HEK293T (cell line): ENCODE data around the gene GRIK1.

Experiments used
- CTCF ChIA-PET: fragments of 350-600 bp; formaldehyde crosslinking; extraction: SDS; loops from one replicate; lab custom pipeline; 2021; ENCODE audit warnings: antibody characterized with exemption, inconsistent platforms; lab: Yijun Ruan, JAX
- POLR2A ChIA-PET: fragments of 350-600 bp; formaldehyde crosslinking; extraction: SDS; loops from one replicate; lab custom pipeline; 2020; ENCODE audit warnings: antibody characterized with exemption, inconsistent platforms; lab: Yijun Ruan, JAX
- DNase-seq: peaks from one replicate; pipeline ENCODE4 v3.0.0; 2012; ENCODE audit warnings: mixed read lengths; ENCODE audit errors: extremely low spot score
- ARNT ChIP-seq: fragments of 450-650 bp; IDR thresholded peaks from 2 replicates; pipeline ENCODE4 v1.6.1; 2017; ENCODE audit warnings: mild to moderate bottlenecking
- BHLHE40 ChIP-seq: fragments of 450-650 bp; IDR thresholded peaks from 2 replicates; pipeline ENCODE4 v1.6.1; 2016; ENCODE audit warnings: mild to moderate bottlenecking, moderate library complexity, borderline replicate concordance
- CTBP1 ChIP-seq: fragments of 450-650 bp; IDR thresholded peaks from 2 replicates; pipeline ENCODE4 v1.6.1; 2016; ENCODE audit warnings: borderline replicate concordance
- ELF4 ChIP-seq: fragments of 450-650 bp; IDR thresholded peaks from 2 replicates; pipeline ENCODE4 v1.6.1; 2017; ENCODE audit warnings: antibody characterized with exemption
- FOXA1 ChIP-seq: fragments of 450-650 bp; IDR thresholded peaks from 2 replicates; pipeline ENCODE4 v1.6.1; 2016; ENCODE audit warnings: mild to moderate bottlenecking
- FOXK2 ChIP-seq: fragments of 450-650 bp; IDR thresholded peaks from 2 replicates; pipeline ENCODE4 v1.6.1; 2016; ENCODE audit warnings: mild to moderate bottlenecking
- FOXM1 ChIP-seq: fragments of 450-650 bp; IDR thresholded peaks from 2 replicates; pipeline ENCODE4 v1.6.1; 2017; ENCODE audit warnings: mild to moderate bottlenecking, borderline replicate concordance
- HDGF ChIP-seq: fragments of 450-650 bp; IDR thresholded peaks from 2 replicates; pipeline ENCODE4 v1.6.1; 2017; ENCODE audit warnings: antibody characterized with exemption, borderline replicate concordance
- L3MBTL2 ChIP-seq: fragments of 450-650 bp; conservative IDR thresholded peaks from 2 replicates; pipeline ENCODE4 v1.6.1; 2016; ENCODE audit warnings: mild to moderate bottlenecking
- LEF1 ChIP-seq: fragments of 450-650 bp; IDR thresholded peaks from 2 replicates; pipeline ENCODE4 v1.6.1; 2017; ENCODE audit warnings: mild to moderate bottlenecking, borderline replicate concordance
- NFRKB ChIP-seq: fragments of 450-650 bp; IDR thresholded peaks from 2 replicates; pipeline ENCODE4 v1.6.1; 2016; ENCODE audit warnings: mild to moderate bottlenecking, moderate library complexity
- SP1 ChIP-seq: fragments of 450-650 bp; IDR thresholded peaks from 2 replicates; pipeline ENCODE4 v1.6.1; 2017
- SUZ12 ChIP-seq: fragments of 450-650 bp; IDR thresholded peaks from 2 replicates; pipeline ENCODE4 v1.6.1; 2016; ENCODE audit warnings: mild to moderate bottlenecking
- TARDBP ChIP-seq: fragments of 450-650 bp; IDR thresholded peaks from 2 replicates; pipeline ENCODE4 v1.6.1; 2016
- ZNF384 ChIP-seq: fragments of 450-650 bp; IDR thresholded peaks from 2 replicates; pipeline ENCODE4 v1.6.1; 2016
- TF ChIP-seq, protein P1 (sequence below): fragments of 450-650 bp; IDR thresholded peaks from 2 replicates; pipeline ENCODE4 v1.6.1; 2016

The GRIK1 gene

DNA sequence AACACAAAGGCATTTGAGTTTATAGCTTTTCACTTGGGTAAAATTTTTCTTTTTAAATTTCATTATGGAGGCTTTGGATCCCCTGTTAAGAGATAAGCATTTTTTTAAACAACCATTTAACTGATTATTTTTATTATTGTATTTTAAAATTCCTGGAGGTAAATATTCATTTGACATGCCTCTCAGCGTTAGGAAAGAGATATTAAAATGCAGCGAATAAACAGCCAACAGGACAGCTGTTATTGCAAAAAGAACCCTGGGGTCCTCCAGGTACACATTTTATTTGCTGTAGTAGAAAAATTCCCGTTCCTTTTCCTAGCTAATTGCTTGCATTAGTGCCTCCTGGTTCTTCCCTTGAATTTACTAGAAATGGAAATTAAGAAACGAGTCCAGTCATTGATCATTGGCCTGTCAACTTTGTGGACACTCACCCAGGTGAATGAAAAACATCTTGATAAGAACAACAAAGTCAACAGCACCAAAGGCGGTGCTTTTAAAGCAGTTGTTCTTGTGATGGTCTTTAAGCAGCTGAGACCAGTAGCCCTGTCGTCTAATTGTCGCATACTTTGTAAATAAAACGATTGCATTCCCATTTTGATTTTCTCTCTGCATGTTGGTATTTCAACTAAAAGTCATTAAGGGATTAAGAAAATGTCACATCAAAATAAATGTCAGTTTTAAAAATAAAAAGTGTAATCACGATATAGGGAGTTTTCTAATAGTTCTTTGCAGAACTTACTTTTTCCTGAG is 282.4 kb downstream of the GRIK1 start:
- ChIA-PET POLR2A (no interaction called here), CTCF (no interaction called here)
- TF ChIP-seq ELF4: no peak
- no peak for TF ChIP-seq TARDBP
- no peak for TF ChIP-seq FOXK2
- no peak for TF ChIP-seq L3MBTL2
- no peak for TF ChIP-seq CTBP1
- TF ChIP-seq SP1: no peak
- TF ChIP-seq HDGF: no peak
- TF ChIP-seq LEF1: no peak
- no peak for TF ChIP-seq FOXM1
- DNase-seq: no peak

DNA sequence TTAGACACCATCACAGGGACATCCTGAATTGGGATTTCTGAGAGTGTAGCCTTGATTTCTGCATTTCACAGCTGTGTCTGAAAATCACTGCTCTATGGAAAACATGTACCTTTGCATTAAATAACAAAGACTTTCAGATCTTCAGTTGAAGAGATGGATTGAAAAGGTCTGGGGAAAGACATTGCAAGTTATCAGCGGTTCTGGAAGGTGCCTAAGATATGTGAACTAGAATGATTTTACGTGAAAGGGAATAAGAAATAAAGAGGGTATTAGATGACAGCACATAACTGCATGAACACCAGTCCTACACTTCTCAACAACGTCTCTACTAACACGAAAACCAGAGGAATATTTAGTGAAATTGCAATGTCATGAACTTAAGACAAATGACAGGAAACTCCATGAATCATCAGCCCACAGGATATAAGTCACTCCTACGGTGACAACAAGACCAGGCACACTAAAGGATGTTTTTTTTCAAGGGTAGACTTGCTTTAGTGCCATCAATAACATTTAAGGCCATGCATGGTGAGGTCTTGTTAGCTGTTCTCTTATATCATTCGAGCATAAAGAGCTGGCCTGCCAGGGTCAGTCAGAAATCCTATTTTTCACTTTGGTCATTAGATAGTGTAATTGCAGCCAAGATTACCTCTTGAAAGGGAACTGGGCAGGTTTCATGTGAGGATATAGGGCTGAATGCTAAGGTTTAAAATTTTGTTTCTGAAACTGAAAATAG is 283.1 kb downstream of the GRIK1 start:
- ChIA-PET CTCF (no interaction called here), POLR2A (no interaction called here)
- TF ChIP-seq BHLHE40 (no peak), CTBP1 (no peak), SUZ12 (no peak), L3MBTL2 (no peak), TARDBP (no peak)
- TF ChIP-seq, protein P1, sequence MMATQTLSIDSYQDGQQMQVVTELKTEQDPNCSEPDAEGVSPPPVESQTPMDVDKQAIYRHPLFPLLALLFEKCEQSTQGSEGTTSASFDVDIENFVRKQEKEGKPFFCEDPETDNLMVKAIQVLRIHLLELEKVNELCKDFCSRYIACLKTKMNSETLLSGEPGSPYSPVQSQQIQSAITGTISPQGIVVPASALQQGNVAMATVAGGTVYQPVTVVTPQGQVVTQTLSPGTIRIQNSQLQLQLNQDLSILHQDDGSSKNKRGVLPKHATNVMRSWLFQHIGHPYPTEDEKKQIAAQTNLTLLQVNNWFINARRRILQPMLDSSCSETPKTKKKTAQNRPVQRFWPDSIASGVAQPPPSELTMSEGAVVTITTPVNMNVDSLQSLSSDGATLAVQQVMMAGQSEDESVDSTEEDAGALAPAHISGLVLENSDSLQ: no peak
- DNase-seq: no peak

DNA sequence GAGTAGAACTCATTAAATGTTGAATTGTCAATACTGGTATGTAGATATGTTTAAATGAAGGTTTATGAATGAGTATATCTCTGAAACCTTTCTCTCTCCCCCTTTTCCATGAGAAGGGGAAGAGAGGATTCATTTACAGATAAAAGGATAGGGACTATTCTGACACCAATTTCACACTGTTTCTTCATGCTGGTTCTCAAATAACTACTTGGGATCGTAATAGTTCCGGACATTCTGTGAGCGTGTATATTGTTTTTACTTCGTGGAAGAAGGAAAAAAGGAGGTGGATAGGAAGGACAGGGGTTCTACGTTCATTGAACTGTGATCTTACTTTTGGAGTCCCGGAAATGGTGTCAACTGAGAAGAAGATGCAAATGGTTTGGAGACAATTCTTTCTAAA is 284.2 kb downstream of the GRIK1 start:
- DNase-seq: no peak
- POLR2A ChIA-PET: no interaction called here
- CTCF ChIA-PET: no interaction called here
- TF ChIP-seq LEF1 (no peak), FOXM1 (no peak), SUZ12 (no peak), CTBP1 (no peak), ZNF384 (no peak), FOXA1 (no peak), ELF4 (no peak), L3MBTL2 (no peak)

DNA sequence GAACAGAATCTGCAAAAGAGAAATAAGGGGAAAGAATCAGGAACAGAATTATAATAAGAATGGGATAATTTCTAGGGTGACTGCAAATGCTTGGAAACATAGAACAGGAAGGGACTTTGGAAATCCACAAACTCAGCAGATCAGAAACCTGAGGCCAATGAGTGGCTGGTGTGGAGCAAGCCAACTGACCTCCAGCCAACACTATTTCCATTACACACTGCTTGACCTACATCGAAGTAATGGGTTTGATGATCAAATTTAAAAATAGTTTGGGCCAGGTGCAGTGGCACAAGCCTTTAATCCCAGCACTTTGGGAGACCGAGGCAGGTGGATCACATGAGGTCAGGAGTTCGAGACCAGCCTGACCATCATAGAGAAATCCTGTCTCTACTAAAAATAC is 284.9 kb downstream of the GRIK1 start:
- no peak for DNase-seq
- ChIA-PET CTCF (no interaction called here), POLR2A (no interaction called here)
- no peak for TF ChIP-seq ZNF384
- no peak for TF ChIP-seq FOXA1
- no peak for TF ChIP-seq TARDBP
- no peak for TF ChIP-seq SP1
- TF ChIP-seq ARNT: no peak
- no peak for TF ChIP-seq LEF1
- no peak for TF ChIP-seq SUZ12
- TF ChIP-seq FOXM1: no peak

DNA sequence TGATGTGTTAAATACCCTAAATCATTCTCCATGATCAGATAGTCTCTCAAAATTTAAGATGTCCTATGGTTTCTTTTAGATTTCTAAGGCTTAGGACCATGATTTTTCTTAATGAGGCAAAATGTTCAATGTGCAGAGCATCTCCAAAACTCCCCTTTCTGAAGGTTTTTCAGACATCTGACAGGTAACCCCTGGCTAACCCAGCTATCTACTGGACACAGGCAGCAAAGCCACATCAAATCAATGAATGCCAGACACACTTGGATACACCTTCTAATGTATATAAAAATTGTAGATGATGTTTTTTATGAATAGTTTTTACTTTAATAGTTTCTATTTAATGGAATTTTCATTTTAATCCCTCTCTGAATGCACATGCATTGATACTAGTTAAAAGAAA is 285.6 kb downstream of the GRIK1 start:
- no peak for DNase-seq
- POLR2A ChIA-PET: no interaction called here
- CTCF ChIA-PET: no interaction called here
- TF ChIP-seq LEF1 (no peak), FOXM1 (no peak), CTBP1 (no peak), BHLHE40 (no peak), L3MBTL2 (no peak), FOXK2 (no peak), SUZ12 (no peak), HDGF (no peak)
- TF ChIP-seq, protein P1: no peak

DNA sequence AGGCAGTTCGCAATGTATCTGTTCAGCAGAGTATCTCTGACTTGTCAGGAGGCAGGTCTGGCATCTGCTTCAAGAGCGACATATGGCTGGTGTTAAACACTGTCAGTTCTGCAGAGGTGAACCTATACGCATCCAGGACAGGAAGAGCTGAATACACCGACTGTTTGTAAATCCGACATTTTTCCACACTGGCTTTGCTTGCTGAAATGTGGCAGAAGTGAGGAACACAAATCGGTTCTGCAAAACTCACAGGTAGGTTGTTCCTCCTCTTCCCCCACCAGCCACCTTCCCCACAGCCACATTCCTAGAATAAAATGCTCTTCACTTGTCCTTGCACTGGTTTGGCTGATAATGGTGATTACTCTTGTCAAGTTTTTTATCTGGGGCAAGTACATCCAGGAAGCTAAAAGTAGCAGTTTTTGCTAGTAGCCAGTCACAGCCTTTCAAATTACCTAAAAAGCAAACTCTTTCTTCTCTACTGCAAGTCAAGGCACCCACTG is 289.2 kb downstream of the GRIK1 start:
- CTCF ChIA-PET: no interaction called here

More for the DNA sequence above, 289.2 kb downstream of the GRIK1 start:
- TF ChIP-seq ZNF384 (no peak), ARNT (no peak), LEF1 (no peak), SUZ12 (no peak), NFRKB (no peak), BHLHE40 (no peak), ELF4 (no peak), FOXA1 (no peak), SP1 (no peak), FOXM1 (no peak), FOXK2 (no peak), L3MBTL2 (no peak), HDGF (no peak), TARDBP (no peak), CTBP1 (no peak)
- TF ChIP-seq, protein P1: no peak
- no peak for DNase-seq
- POLR2A ChIA-PET: no interaction called here
